GM19438 (cell line): ENCODE results near the gene FKBP6.
"Not testable (repeated sequence)": the region's sequence is repeated elsewhere in the genome, so short reads cannot be mapped to it uniquely, and the experiment has no call there.

ENCODE experiments used
- ATAC-seq: cut with Tn5 transposase; IDR thresholded peaks from one replicate; pipeline ENCODE4 v1.9.1; 2021; ENCODE audit warnings: low read depth; ENCODE audit not compliant: unreplicated experiment

Gene FKBP6

GRCh38 chr7:73354196-73354595 is 26.2 kb downstream of the FKBP6 start:
- no peak for ATAC-seq

GRCh38 chr7:73354821-73355220 is 26.9 kb downstream of the FKBP6 start:
- no peak for ATAC-seq

GRCh38 chr7:73356159-73356558 is 28.2 kb downstream of the FKBP6 start:
- no peak for ATAC-seq

- no peak for ATAC-seq
Observed at GRCh38 chr7:73358590-73359275, 30.8 kb downstream of the FKBP6 start.

- no peak for ATAC-seq
Observed at GRCh38 chr7:73359306-73359705, 31.3 kb downstream of the FKBP6 start.

GRCh38 chr7:73359746-73360375 is 31.9 kb downstream of the FKBP6 start:
- ATAC-seq, result no peak

- not testable (repeated sequence) for ATAC-seq
Observed at GRCh38 chr7:73360590-73360989, 32.6 kb downstream of the FKBP6 start.

GRCh38 chr7:73363225-73364005 is 35.5 kb downstream of the FKBP6 start:
- ATAC-seq, result no peak

- no peak for ATAC-seq
Observed at GRCh38 chr7:73364006-73364728, 36.2 kb downstream of the FKBP6 start.

GRCh38 chr7:73366127-73366526 is 38.2 kb downstream of the FKBP6 start:
- ATAC-seq, result no peak

GRCh38 chr7:73366990-73367389 is 39.0 kb downstream of the FKBP6 start:
- no peak for ATAC-seq

GRCh38 chr7:73369009-73369408 is 41.0 kb downstream of the FKBP6 start:
- no peak for ATAC-seq

GRCh38 chr7:73369622-73370021 is 41.7 kb downstream of the FKBP6 start:
- no peak for ATAC-seq

- ATAC-seq, result no peak
Observed at GRCh38 chr7:73373741-73374140, 45.8 kb downstream of the FKBP6 start.

- ATAC-seq, result not testable (repeated sequence)
Observed at GRCh38 chr7:73376262-73376661, 48.3 kb downstream of the FKBP6 start.

GRCh38 chr7:73376671-73377412 is 48.9 kb downstream of the FKBP6 start:
- ATAC-seq, result no peak

- not testable (repeated sequence) for ATAC-seq
Observed at GRCh38 chr7:73377413-73378200, 49.6 kb downstream of the FKBP6 start.

- ATAC-seq, result no peak
Observed at GRCh38 chr7:73382934-73383503, 55.1 kb downstream of the FKBP6 start.

- ATAC-seq, result no peak
Observed at GRCh38 chr7:73387221-73387828, 59.4 kb downstream of the FKBP6 start.
